ENCODE results near the gene CNOT4. TPM values are rescaled to one million over a fixed set of nuclear protein-coding genes. Genes with fewer than 3 reads are reported as not detected.

Gene CNOT4
- total RNA-seq, 1 experiment from 2014 or later = 16.6 TPM

GRCh38 chr7:135377171-135377570, 132.7 kb downstream of the CNOT4 start:
- CTCF ChIA-PET = no interaction called here
- H3K9me3 ChIP-seq (ENCODE audit: control insufficient read depth in 1 of 2, insufficient read depth in 1 of 2, low read depth in 1 of 2, low read length in 2 of 2) = no peaks in the 10 kb centered on the region
- no peak for DNase-seq (ENCODE audit: low read depth, low spot score)
- ATAC-seq = no peak
- no peaks in the 10 kb centered on the region for H3K4me1 ChIP-seq (ENCODE audit: control insufficient read depth in 1 of 2, insufficient read depth in 2 of 2, low read length in 2 of 2)
- H4K20me1 ChIP-seq (ENCODE audit: insufficient read depth) = no peaks in the 10 kb centered on the region
- H3K9ac ChIP-seq (ENCODE audit: low read length) = no peak overlapping the region
- no peaks in the 10 kb centered on the region for H3K79me2 ChIP-seq (ENCODE audit: insufficient read depth, low read length)
- no peaks in the 10 kb centered on the region for H3K9me2 ChIP-seq (ENCODE audit: insufficient read depth)
- POLR2A ChIA-PET = no interaction called here
- H2AFZ ChIP-seq (ENCODE audit: low read depth, low read length, poor library complexity, severe bottlenecking) = no peak overlapping the region
- H3K4me2 ChIP-seq (ENCODE audit: low read length) = no peak overlapping the region
- no peaks in the 10 kb centered on the region for H3K36me3 ChIP-seq (ENCODE audit: control insufficient read depth in 1 of 2, insufficient read depth in 2 of 2, low read length in 2 of 2)
- RAD21 ChIA-PET (ENCODE audit: low non-redundant PET in 1 of 2, low total read pairs in 2 of 2, uncharacterized antibody in 2 of 2, unreplicated experiment in 2 of 2) = no interaction called here
- TF ChIP-seq POLR2AphosphoS5 (IDR thresholded peaks at IDR 0.05; ENCODE audit: low read depth, low read length) = no peak
- TF ChIP-seq YY1 (IDR thresholded peaks at IDR 0.05; ENCODE audit: extremely low read depth, insufficient replicate concordance, low read depth, low read length) = no peak
- no peak for TF ChIP-seq SIN3A (IDR thresholded peaks at IDR 0.05; ENCODE audit: low read depth)
- TF ChIP-seq, protein P1, sequence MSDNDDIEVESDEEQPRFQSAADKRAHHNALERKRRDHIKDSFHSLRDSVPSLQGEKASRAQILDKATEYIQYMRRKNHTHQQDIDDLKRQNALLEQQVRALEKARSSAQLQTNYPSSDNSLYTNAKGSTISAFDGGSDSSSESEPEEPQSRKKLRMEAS (IDR thresholded peaks at IDR 0.05) = no peak
- TF ChIP-seq ZBTB33 (IDR thresholded peaks at IDR 0.05; ENCODE audit: extremely low read depth, insufficient replicate concordance, low read length) = no peak
- TF ChIP-seq POLR2A (IDR thresholded peaks at IDR 0.05; ENCODE audit: borderline replicate concordance, extremely low read depth, insufficient read depth, insufficient read length) = no peak
- TF ChIP-seq, protein P2, sequence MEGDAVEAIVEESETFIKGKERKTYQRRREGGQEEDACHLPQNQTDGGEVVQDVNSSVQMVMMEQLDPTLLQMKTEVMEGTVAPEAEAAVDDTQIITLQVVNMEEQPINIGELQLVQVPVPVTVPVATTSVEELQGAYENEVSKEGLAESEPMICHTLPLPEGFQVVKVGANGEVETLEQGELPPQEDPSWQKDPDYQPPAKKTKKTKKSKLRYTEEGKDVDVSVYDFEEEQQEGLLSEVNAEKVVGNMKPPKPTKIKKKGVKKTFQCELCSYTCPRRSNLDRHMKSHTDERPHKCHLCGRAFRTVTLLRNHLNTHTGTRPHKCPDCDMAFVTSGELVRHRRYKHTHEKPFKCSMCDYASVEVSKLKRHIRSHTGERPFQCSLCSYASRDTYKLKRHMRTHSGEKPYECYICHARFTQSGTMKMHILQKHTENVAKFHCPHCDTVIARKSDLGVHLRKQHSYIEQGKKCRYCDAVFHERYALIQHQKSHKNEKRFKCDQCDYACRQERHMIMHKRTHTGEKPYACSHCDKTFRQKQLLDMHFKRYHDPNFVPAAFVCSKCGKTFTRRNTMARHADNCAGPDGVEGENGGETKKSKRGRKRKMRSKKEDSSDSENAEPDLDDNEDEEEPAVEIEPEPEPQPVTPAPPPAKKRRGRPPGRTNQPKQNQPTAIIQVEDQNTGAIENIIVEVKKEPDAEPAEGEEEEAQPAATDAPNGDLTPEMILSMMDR (IDR thresholded peaks at IDR 0.05 in 2 of 3, conservative IDR thresholded peaks at IDR 0.05 in 1 of 3; ENCODE audit: borderline replicate concordance in 1 of 3, insufficient read depth in 1 of 3, low read depth in 2 of 3, low read length in 2 of 3) = no peak
- no peak for TF ChIP-seq CBX3 (IDR thresholded peaks at IDR 0.05; ENCODE audit: low read depth)
- TF ChIP-seq RAD21 (IDR thresholded peaks at IDR 0.05; ENCODE audit: low read depth) = no peak
- no peak for TF ChIP-seq TCF7L2 (IDR thresholded peaks at IDR 0.05; ENCODE audit: borderline replicate concordance, extremely low read depth, insufficient read depth, insufficient read length)
- no peak for TF ChIP-seq ZNF274 (IDR thresholded peaks at IDR 0.05; ENCODE audit: low read depth, low read length)
- TF ChIP-seq SP1 (IDR thresholded peaks at IDR 0.05; ENCODE audit: low read depth) = no peak
- TF ChIP-seq FOSL1 (IDR thresholded peaks at IDR 0.05; ENCODE audit: low read depth) = no peak
- no peak for TF ChIP-seq JUND (IDR thresholded peaks at IDR 0.05)
- no peak for TF ChIP-seq SRF (IDR thresholded peaks at IDR 0.05; ENCODE audit: low read depth)
- no peak for TF ChIP-seq EZH2phosphoT487 (IDR thresholded peaks at IDR 0.05; ENCODE audit: borderline replicate concordance)
- no peaks in the 10 kb centered on the region for H3K27me3 ChIP-seq (ENCODE audit: insufficient read depth, low read length)
- BruUV-seq (replicated peaks) = no TSS peak
- intact Hi-C loops (cut with micrococcal nuclease) = no loop called here
- no peak overlapping the region for H3K27ac ChIP-seq (ENCODE audit: low read depth, low read length)
- no peak overlapping the region for H3K4me3 ChIP-seq (replicated peaks in 1 of 2; ENCODE audit: low read depth in 1 of 2, low read length in 2 of 2)
